HL-60 (cell line): ENCODE measurements around the gene EYA2.

Experiments
- DNase-seq, 2 experiments: peaks; one replicate each; pipeline ENCODE4 v3.0.0-alpha.2; 2010 to 2020; ENCODE audit warnings: low read depth in 1 of 2, low spot score in 1 of 2
- H3K27ac ChIP-seq: fragments of 250-450 bp; sonication (Bioruptor Pico); replicated peaks from 2 replicates; pipeline ENCODE4 v1.5.1; 2020; ENCODE audit warnings: mild to moderate bottlenecking, moderate library complexity
- H3K27me3 ChIP-seq: fragments of 250-450 bp; sonication (Bioruptor Pico); 2 replicates; pipeline ENCODE4 v1.5.1; 2021; ENCODE audit warnings: mild to moderate bottlenecking, moderate library complexity; ENCODE audit not compliant: insufficient read depth, poor library complexity, severe bottlenecking
- H3K4me3 ChIP-seq: replicated peaks from 2 replicates; pipeline ENCODE4 v1.5.1; 2011; ENCODE audit warnings: mild to moderate bottlenecking, control low read depth, low read length; ENCODE audit not compliant: insufficient read depth
- GABPA ChIP-seq: IDR thresholded peaks from 2 replicates; pipeline ENCODE4 v1.6.1; 2012; ENCODE audit warnings: low read depth
- POLR2AphosphoS5 ChIP-seq: IDR thresholded peaks from 2 replicates; pipeline ENCODE4 v1.6.1; 2012; ENCODE audit warnings: low read depth
- SPI1 ChIP-seq: IDR thresholded peaks from 2 replicates; pipeline ENCODE4 v1.6.1; 2012; ENCODE audit warnings: low read depth, mild to moderate bottlenecking, borderline replicate concordance
- TF ChIP-seq, protein P1 (sequence below): IDR thresholded peaks from 2 replicates; pipeline ENCODE4 v1.6.1; 2012; ENCODE audit warnings: low read depth; ENCODE audit not compliant: insufficient replicate concordance
- TF ChIP-seq, protein P2 (sequence below): IDR thresholded peaks from one replicate; pipeline ENCODE4 v1.5.1; 2011; ENCODE audit warnings: low read length, control low read depth, inconsistent platforms; ENCODE audit not compliant: insufficient read depth

The EYA2 gene

GRCh38 chr20:46983466-46983865 is 88.8 kb downstream of the EYA2 start:
- no peak for DNase-seq
- H3K4me3 ChIP-seq, result no peak overlapping the region
- TF ChIP-seq SPI1, result no peak
- no peak for TF ChIP-seq GABPA
- TF ChIP-seq, protein P1, sequence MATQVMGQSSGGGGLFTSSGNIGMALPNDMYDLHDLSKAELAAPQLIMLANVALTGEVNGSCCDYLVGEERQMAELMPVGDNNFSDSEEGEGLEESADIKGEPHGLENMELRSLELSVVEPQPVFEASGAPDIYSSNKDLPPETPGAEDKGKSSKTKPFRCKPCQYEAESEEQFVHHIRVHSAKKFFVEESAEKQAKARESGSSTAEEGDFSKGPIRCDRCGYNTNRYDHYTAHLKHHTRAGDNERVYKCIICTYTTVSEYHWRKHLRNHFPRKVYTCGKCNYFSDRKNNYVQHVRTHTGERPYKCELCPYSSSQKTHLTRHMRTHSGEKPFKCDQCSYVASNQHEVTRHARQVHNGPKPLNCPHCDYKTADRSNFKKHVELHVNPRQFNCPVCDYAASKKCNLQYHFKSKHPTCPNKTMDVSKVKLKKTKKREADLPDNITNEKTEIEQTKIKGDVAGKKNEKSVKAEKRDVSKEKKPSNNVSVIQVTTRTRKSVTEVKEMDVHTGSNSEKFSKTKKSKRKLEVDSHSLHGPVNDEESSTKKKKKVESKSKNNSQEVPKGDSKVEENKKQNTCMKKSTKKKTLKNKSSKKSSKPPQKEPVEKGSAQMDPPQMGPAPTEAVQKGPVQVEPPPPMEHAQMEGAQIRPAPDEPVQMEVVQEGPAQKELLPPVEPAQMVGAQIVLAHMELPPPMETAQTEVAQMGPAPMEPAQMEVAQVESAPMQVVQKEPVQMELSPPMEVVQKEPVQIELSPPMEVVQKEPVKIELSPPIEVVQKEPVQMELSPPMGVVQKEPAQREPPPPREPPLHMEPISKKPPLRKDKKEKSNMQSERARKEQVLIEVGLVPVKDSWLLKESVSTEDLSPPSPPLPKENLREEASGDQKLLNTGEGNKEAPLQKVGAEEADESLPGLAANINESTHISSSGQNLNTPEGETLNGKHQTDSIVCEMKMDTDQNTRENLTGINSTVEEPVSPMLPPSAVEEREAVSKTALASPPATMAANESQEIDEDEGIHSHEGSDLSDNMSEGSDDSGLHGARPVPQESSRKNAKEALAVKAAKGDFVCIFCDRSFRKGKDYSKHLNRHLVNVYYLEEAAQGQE, result no peak
- TF ChIP-seq, protein P2, sequence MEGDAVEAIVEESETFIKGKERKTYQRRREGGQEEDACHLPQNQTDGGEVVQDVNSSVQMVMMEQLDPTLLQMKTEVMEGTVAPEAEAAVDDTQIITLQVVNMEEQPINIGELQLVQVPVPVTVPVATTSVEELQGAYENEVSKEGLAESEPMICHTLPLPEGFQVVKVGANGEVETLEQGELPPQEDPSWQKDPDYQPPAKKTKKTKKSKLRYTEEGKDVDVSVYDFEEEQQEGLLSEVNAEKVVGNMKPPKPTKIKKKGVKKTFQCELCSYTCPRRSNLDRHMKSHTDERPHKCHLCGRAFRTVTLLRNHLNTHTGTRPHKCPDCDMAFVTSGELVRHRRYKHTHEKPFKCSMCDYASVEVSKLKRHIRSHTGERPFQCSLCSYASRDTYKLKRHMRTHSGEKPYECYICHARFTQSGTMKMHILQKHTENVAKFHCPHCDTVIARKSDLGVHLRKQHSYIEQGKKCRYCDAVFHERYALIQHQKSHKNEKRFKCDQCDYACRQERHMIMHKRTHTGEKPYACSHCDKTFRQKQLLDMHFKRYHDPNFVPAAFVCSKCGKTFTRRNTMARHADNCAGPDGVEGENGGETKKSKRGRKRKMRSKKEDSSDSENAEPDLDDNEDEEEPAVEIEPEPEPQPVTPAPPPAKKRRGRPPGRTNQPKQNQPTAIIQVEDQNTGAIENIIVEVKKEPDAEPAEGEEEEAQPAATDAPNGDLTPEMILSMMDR, result no peak
- no peak for TF ChIP-seq POLR2AphosphoS5
- H3K27me3 ChIP-seq, result peaks cover 6% of the 10 kb centered on the region
- H3K27ac ChIP-seq, result no peak overlapping the region

DNA sequence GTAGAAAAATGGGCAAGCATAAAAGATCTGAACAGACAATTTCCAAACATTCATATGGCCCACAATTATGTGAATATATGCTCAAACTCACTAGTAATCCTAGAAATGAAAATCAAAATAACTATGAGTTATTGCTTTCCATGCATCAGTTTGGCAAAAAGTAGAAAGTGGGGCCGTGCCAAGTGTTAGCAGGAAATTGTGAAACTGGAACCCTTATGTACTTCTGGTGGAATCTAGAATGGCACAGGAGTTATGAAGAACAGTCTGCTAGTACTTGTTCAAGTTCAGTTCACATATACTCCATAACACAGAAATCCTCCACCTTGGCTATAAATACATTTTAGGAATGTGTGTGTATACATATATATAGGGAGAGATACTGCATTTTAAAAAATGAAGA is 89.8 kb downstream of the EYA2 start:
- DNase-seq, result no peak

GRCh38 chr20:46985250-46985649 is 90.6 kb downstream of the EYA2 start:
- Histone ChIP-seq H3K27ac (no peak overlapping the region), H3K27me3 (peaks cover 4% of the 10 kb centered on the region), H3K4me3 (no peak overlapping the region)
- no peak for DNase-seq
- TF ChIP-seq, protein P1, result no peak
- TF ChIP-seq SPI1 (no peak), POLR2AphosphoS5 (no peak)

More for the DNA sequence above, 89.8 kb downstream of the EYA2 start:
- H3K4me3 ChIP-seq, result no peak overlapping the region
- no peak for TF ChIP-seq POLR2AphosphoS5
- TF ChIP-seq, protein P1, result no peak
- no peak for TF ChIP-seq SPI1
- TF ChIP-seq, protein P2, result no peak
- TF ChIP-seq GABPA, result no peak
- no peak overlapping the region for H3K27ac ChIP-seq
- peaks cover 4% of the 10 kb centered on the region for H3K27me3 ChIP-seq
